GM23248 (cell line): ENCODE measurements around the gene NOTO. TPM values are rescaled to one million over a fixed set of nuclear protein-coding genes. Genes with fewer than 3 reads are reported as not detected.

Experiments
- DNase-seq: peaks from one replicate; pipeline ENCODE4 v3.0.0-alpha.2; 2015
- H2AFZ ChIP-seq: fragments of 200-600 bp; sonication (generic); 2 replicates; pipeline ENCODE4 v1.6.1; 2016; ENCODE audit warnings: antibody characterized with exemption
- H3F3A ChIP-seq: fragments of 200-600 bp; sonication (generic); 2 replicates; pipeline ENCODE4 v1.6.1; 2016; ENCODE audit warnings: mild to moderate bottlenecking, antibody characterized with exemption, mixed run types; ENCODE audit not compliant: insufficient read depth
- H3K27ac ChIP-seq: fragments of 200-600 bp; sonication (generic); 2 replicates; pipeline ENCODE4 v1.5.1; 2016; ENCODE audit warnings: mild to moderate bottlenecking
- H3K27me3 ChIP-seq: fragments of 200-600 bp; sonication (generic); replicated peaks from 2 replicates; pipeline ENCODE4 v1.6.1; 2016; ENCODE audit warnings: mild to moderate bottlenecking; ENCODE audit not compliant: insufficient read depth
- H3K36me3 ChIP-seq: fragments of 200-600 bp; sonication (generic); 2 replicates; pipeline ENCODE4 v1.6.1; 2016; ENCODE audit warnings: low read depth, mild to moderate bottlenecking
- H3K4me1 ChIP-seq: fragments of 200-600 bp; sonication (generic); 2 replicates; pipeline ENCODE4 v1.6.1; 2016; ENCODE audit warnings: mild to moderate bottlenecking; ENCODE audit not compliant: insufficient read depth
- H3K4me2 ChIP-seq: fragments of 200-600 bp; sonication (generic); one replicate; pipeline ENCODE4 v1.6.1; 2016; ENCODE audit warnings: mild to moderate bottlenecking; ENCODE audit not compliant: unreplicated experiment
- H3K4me3 ChIP-seq: fragments of 200-600 bp; sonication (generic); 2 replicates; pipeline ENCODE4 v1.5.1; 2016; ENCODE audit warnings: mild to moderate bottlenecking
- H3K79me2 ChIP-seq: fragments of 200-600 bp; sonication (generic); 2 replicates; pipeline ENCODE4 v1.6.1; 2016; ENCODE audit warnings: mild to moderate bottlenecking; ENCODE audit not compliant: insufficient read depth
- H3K9ac ChIP-seq: fragments of 200-600 bp; sonication (generic); 2 replicates; pipeline ENCODE4 v1.6.1; 2016; ENCODE audit warnings: mild to moderate bottlenecking
- H3K9me2 ChIP-seq: fragments of 200-600 bp; sonication (generic); 2 replicates; pipeline ENCODE4 v1.6.1; 2016; ENCODE audit warnings: mixed run types, mild to moderate bottlenecking, moderate library complexity; ENCODE audit not compliant: insufficient read depth
- H3K9me3 ChIP-seq: fragments of 200-600 bp; sonication (generic); one replicate; pipeline ENCODE4 v1.6.1; 2017; ENCODE audit warnings: low read depth
- H4K20me1 ChIP-seq: fragments of 200-600 bp; sonication (generic); 2 replicates; pipeline ENCODE4 v1.6.0; 2016; ENCODE audit not compliant: insufficient read depth
- EZH2 ChIP-seq: fragments of 200-600 bp; sonication (generic); IDR thresholded peaks from 2 replicates; pipeline ENCODE4 v1.6.1; 2018; ENCODE audit warnings: antibody characterized with exemption, mild to moderate bottlenecking; ENCODE audit not compliant: insufficient read depth, poor library complexity, severe bottlenecking
- EZH2phosphoT487 ChIP-seq: fragments of 200-600 bp; sonication (generic); IDR thresholded peaks from 2 replicates; pipeline ENCODE4 v1.6.1; 2018; ENCODE audit warnings: antibody characterized with exemption, moderate library complexity, mild to moderate bottlenecking, low read depth; ENCODE audit not compliant: insufficient read depth
- WGBS, 2 experiments: methylation state at CpG; one replicate each; pipeline ENCODE4 v1.1.6; 2015 to 2017; ENCODE audit warnings: low lambda C conversion rate in 2 of 2, low coverage in 1 of 2; ENCODE audit errors: missing lambda C conversion rate in 2 of 2; 5-methylcytosine and 5-hydroxymethylcytosine counted together
- in situ Hi-C: fragments of 300-500 bp; cut with MboI; formaldehyde crosslinking; loops from 2 replicates; pipeline ENCODE4 v1.15.0; 2020
- polyA plus RNA-seq: library from polyadenylated mRNA; unstranded; fragments of >200 nt; fragmentation: Nextera tagmentation; extraction: Ambion mirVana; gene quantifications from 2 replicates; pipeline ENCODE4 v1.2.1, GENCODE V29; 2016
- total RNA-seq: library from RNA; depleted of rRNA; stranded (reverse); fragments of >200 nt; shearing (Covaris generic); gene quantifications from 2 replicates; pipeline ENCODE4 v1.2.3, GENCODE V29; 2014

Gene NOTO
- total and polyA plus RNA-seq, 2 experiments from 2014 or later, result not detected

GRCh38 chr2:73233932-73234832 lies 31.8 kb downstream of the NOTO start, which contains the start of gene CCT7:
TSS of gene CCT7 (plus strand) at chr2:73234308. CDS start at chr2:73234379, 71 bp downstream.
- no peak for TF ChIP-seq EZH2phosphoT487
- no peak for TF ChIP-seq EZH2
- H2AFZ ChIP-seq, result peak within 1 kb of the TSS; percentile 91
- no peaks in the 10 kb centered on the region for H3K9me2 ChIP-seq
- peaks cover 14% of the 10 kb centered on the region for H3K4me1 ChIP-seq
- WGBS, 2 experiments, result 0 to 1% methylated on average over 69 of the region's 69 CpGs
- H3K9me3 ChIP-seq, result no peaks in the 10 kb centered on the region
- H3K27ac ChIP-seq, result peak within 1 kb of the TSS; percentile 81
- peaks cover 55% of the 10 kb centered on the region for H3K79me2 ChIP-seq
- H3K4me3 ChIP-seq, result peak within 1 kb of the TSS; percentile 95
- peak within 1 kb of the TSS; percentile 92 for H3K9ac ChIP-seq
- H4K20me1 ChIP-seq, result peaks cover 17% of the 10 kb centered on the region; the same call in 1 of the 2 replicates
- in situ Hi-C loops, result no loop called here
- H3K36me3 ChIP-seq, result no peaks in the 10 kb centered on the region
- H3K4me2 ChIP-seq, result peak within 1 kb of the TSS; percentile 87
- peaks cover 18% of the 10 kb centered on the region for H3F3A ChIP-seq
- peak; percentile 95 for DNase-seq
- H3K27me3 ChIP-seq, result no peaks in the 10 kb centered on the region

- Histone ChIP-seq H3K9me3 (no peaks in the 10 kb centered on the region), H3K27ac (peak overlapping the region; percentile 81; the same call in 1 of the 2 replicates), H2AFZ (no peak overlapping the region), H3K4me1 (peaks cover 25% of the 10 kb centered on the region), H3K4me3 (peak overlapping the region; percentile 95), H3K27me3 (no peaks in the 10 kb centered on the region), H3K79me2 (peaks cover 68% of the 10 kb centered on the region), H3K36me3 (no peaks in the 10 kb centered on the region), H4K20me1 (peaks cover 21% of the 10 kb centered on the region; the same call in 1 of the 2 replicates), H3K9me2 (no peaks in the 10 kb centered on the region), H3F3A (peaks cover 29% of the 10 kb centered on the region), H3K9ac (peak overlapping the region; percentile 92), H3K4me2 (peak overlapping the region; percentile 87)
- in situ Hi-C loops, result no loop called here
- peak; percentile 34 for DNase-seq
- TF ChIP-seq EZH2phosphoT487 (no peak), EZH2 (no peak)
- WGBS, 2 experiments, result 63 to 72% methylated on average over 11 of the region's 11 CpGs
These were observed 33.1 kb downstream of the NOTO start for GRCh38 chr2:73235315-73236028.

GRCh38 chr2:73237168-73237567 lies 34.8 kb downstream of the NOTO start:
- Histone ChIP-seq H3K9me2 (no peaks in the 10 kb centered on the region), H3K27me3 (no peaks in the 10 kb centered on the region), H3K9me3 (no peaks in the 10 kb centered on the region), H3K4me2 (no peak overlapping the region), H4K20me1 (peaks cover 21% of the 10 kb centered on the region; the same call in 1 of the 2 replicates), H3K36me3 (peaks cover 12% of the 10 kb centered on the region; the same call in 1 of the 2 replicates), H3K4me1 (peaks cover 25% of the 10 kb centered on the region), H3K9ac (no peak overlapping the region), H3K4me3 (no peak overlapping the region), H3K79me2 (peaks cover 85% of the 10 kb centered on the region), H2AFZ (no peak overlapping the region), H3K27ac (no peak overlapping the region), H3F3A (peaks cover 29% of the 10 kb centered on the region)
- WGBS, 2 experiments, result 8 to 10% methylated on average over 1 of the region's 1 CpG
- TF ChIP-seq EZH2 (no peak), EZH2phosphoT487 (no peak)
- in situ Hi-C loops, result no loop called here
- DNase-seq, result no peak

- Histone ChIP-seq H3K27me3 (no peaks in the 10 kb centered on the region), H3K4me1 (peaks cover 21% of the 10 kb centered on the region), H3K9me2 (no peaks in the 10 kb centered on the region), H3K79me2 (peaks cover 90% of the 10 kb centered on the region), H3K4me2 (no peak overlapping the region), H3K9me3 (no peaks in the 10 kb centered on the region), H3K4me3 (no peak overlapping the region), H3K36me3 (peaks cover 18% of the 10 kb centered on the region; the same call in 1 of the 2 replicates), H2AFZ (no peak overlapping the region), H3K27ac (0 out of 2 replicates have a peak overlapping the region, but pooled peaks have one; percentile 6), H4K20me1 (peaks cover 21% of the 10 kb centered on the region; the same call in 1 of the 2 replicates), H3K9ac (no peak overlapping the region), H3F3A (peaks cover 29% of the 10 kb centered on the region)
- TF ChIP-seq EZH2phosphoT487, result no peak
- TF ChIP-seq EZH2, result no peak
- 89 to 97% methylated on average over 3 of the region's 3 CpGs for WGBS, 2 experiments
- in situ Hi-C loops, result no loop called here
- DNase-seq, result no peak
These were observed 35.8 kb downstream of the NOTO start for GRCh38 chr2:73238149-73238548.
